ENCODE measurements around the gene DLGAP1. TPM values are rescaled to one million over a fixed set of nuclear protein-coding genes. Genes with fewer than 3 reads are reported as not detected.
A peak's percentile ranks its signal among the peaks of the same experiment; 100 is the strongest.

Gene DLGAP1
- total RNA-seq, 1 experiment from 2014 or later = not detected

DNA sequence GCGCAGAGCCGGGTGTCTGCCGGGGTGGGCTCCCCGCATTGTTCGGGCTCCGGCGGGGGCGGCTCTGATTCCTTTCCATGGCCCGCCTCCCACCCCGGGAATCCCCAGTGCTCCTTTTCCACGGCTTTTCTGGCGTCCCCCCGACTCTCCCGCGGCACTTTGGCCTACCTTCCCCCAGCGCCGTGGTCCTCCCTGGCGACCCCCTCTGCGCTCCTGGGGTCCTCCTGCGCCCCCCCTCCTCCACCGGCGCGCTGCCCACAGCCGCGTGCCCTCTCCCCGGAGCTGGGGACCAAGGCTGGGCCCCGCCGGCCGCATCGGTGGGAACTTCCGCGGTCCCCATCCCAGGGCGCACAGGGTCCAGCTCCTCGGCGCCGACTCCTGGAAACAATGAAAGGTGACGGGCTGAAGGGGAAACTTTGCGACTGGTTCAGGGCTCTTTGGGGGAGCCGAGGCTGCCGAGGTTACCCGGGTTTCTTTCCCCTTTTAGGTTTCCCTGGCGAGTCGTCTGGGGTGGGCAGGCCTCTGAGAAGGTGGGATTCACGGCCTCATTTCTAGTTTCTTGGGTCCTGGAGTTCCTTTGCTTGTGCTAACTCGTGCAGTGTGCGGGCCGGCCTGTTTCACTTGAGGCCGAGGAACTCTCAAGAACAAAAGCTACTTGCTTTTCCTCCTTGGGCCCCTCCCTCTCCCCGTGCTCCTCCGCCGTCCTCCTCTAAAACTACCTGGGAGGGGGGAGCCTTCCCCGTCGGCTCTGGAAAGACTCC lies 1002.9 kb downstream of the DLGAP1 start:
- intact Hi-C loops (cut with micrococcal nuclease) = no loop called here
- peaks cover 56% of the 10 kb centered on the region for H3K36me3 Mint-ChIP-seq (ENCODE audit: insufficient read depth, unreplicated experiment)
- CTCF ChIA-PET = interaction anchor here (0.7 to 5.7 kb wide), 16 partner anchors 8 to 348 kb away, joined by 3 to 86 read pairs (median 4); no protein-coding TSS in a partner anchor
- no peaks in the 10 kb centered on the region for H3K27me3 Mint-ChIP-seq (ENCODE audit: insufficient read depth, unreplicated experiment)
- POLR2A ChIA-PET = interaction anchor here (0.6 to 12.0 kb wide), 32 partner anchors 11 to 873 kb away, joined by 3 to 325 read pairs (median 12); partner anchors contain the start of genes MYL12A and MYL12B
- TF ChIP-seq, protein P1, sequence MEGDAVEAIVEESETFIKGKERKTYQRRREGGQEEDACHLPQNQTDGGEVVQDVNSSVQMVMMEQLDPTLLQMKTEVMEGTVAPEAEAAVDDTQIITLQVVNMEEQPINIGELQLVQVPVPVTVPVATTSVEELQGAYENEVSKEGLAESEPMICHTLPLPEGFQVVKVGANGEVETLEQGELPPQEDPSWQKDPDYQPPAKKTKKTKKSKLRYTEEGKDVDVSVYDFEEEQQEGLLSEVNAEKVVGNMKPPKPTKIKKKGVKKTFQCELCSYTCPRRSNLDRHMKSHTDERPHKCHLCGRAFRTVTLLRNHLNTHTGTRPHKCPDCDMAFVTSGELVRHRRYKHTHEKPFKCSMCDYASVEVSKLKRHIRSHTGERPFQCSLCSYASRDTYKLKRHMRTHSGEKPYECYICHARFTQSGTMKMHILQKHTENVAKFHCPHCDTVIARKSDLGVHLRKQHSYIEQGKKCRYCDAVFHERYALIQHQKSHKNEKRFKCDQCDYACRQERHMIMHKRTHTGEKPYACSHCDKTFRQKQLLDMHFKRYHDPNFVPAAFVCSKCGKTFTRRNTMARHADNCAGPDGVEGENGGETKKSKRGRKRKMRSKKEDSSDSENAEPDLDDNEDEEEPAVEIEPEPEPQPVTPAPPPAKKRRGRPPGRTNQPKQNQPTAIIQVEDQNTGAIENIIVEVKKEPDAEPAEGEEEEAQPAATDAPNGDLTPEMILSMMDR (IDR thresholded peaks at IDR 0.05; ENCODE audit: unreplicated experiment) = no peak
- H3K4me1 Mint-ChIP-seq (ENCODE audit: insufficient read depth, unreplicated experiment) = peaks cover 20% of the 10 kb centered on the region
- peak; percentile 61 for DNase-seq (ENCODE audit: unreplicated experiment)
- peak overlapping the region; percentile 99 for H3K27ac Mint-ChIP-seq (ENCODE audit: low read depth, unreplicated experiment)
- H3K9me3 Mint-ChIP-seq (ENCODE audit: unreplicated experiment) = no peaks in the 10 kb centered on the region
- peak overlapping the region; percentile 95 for H3K4me3 Mint-ChIP-seq (ENCODE audit: unreplicated experiment)
- no TSS peak for BruUV-seq (replicated peaks)

DNA sequence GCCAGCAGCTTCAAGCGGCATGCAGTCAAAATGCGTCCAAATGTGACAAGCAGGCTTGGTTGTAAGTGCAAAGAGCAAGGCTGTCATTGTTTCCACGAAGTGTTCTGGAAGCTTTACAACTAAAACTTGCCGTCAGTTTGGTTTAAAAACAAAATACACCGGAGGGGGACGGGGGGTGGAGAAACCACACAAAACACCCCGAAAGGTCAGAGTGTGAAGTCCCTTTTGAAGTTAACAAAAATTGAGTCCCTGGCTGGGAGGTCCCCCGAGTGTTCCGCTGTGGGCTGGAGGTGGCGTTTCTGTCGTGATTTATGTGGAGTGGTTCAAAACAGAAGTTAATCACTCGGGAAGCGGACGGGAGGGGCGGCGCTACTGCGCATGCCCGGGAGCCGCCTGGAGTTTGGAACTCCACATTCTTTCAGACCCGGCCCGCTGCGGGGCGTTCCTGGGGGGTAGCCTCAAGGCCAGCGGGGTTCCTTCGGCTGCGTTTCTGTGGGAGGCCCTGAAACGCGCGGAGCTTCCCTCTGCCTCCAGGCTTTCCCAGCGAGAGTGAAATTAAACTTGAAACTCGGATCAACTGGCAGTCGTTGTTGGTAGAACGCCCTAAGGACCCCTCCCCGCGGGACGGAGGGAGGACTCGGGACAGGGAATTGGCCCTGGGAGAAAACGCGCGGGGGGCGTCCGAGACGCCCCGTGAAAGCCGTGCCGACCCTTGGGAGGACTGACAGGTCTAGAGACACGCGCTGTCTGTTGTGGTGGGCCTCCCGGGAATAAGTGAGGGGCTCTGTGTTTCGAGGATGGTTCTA lies 1003.7 kb downstream of the DLGAP1 start:
- Mint-ChIP-seq H3K36me3 (ENCODE audit: insufficient read depth, unreplicated experiment) (peaks cover 55% of the 10 kb centered on the region), H3K4me1 (ENCODE audit: insufficient read depth, unreplicated experiment) (peaks cover 19% of the 10 kb centered on the region), H3K4me3 (ENCODE audit: unreplicated experiment) (peak overlapping the region; percentile 95), H3K27ac (ENCODE audit: low read depth, unreplicated experiment) (peak overlapping the region; percentile 99), H3K9me3 (ENCODE audit: unreplicated experiment) (no peaks in the 10 kb centered on the region), H3K27me3 (ENCODE audit: insufficient read depth, unreplicated experiment) (no peaks in the 10 kb centered on the region)
- peak; percentile 85 for DNase-seq (ENCODE audit: unreplicated experiment)
- intact Hi-C loops (cut with micrococcal nuclease) = no loop called here
- TSS peak; percentile 15 for BruUV-seq (replicated peaks)
- POLR2A ChIA-PET = interaction anchor here (0.6 to 12.0 kb wide), 37 partner anchors 12 to 1619 kb away, joined by 3 to 325 read pairs (median 8); partner anchors contain the start of genes MYL12A and MYL12B
- CTCF ChIA-PET = interaction anchor here (0.5 to 5.7 kb wide), 12 partner anchors 9 to 468 kb away, joined by 3 to 86 read pairs (median 4); no protein-coding TSS in a partner anchor
- TF ChIP-seq, protein P1 (IDR thresholded peaks at IDR 0.05; ENCODE audit: unreplicated experiment) = no peak

DNA sequence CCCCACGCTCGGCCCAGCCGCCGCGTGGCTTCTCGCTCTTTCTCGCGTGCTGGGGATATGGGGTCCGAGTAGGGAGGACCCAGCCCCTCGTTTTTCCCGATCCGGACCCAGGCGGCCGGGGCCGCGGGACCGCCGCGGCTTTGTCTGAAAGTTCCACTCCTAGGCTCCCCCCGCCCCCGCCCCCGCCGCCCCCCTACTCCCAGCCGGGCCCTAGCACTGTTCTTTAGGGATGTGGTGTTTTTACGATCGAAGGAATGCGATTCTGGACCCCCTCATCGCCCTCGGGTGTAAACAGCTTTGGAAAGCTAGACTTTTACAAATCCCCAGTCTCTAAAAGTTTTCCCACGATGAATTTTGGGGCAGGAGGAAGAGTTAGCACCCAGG lies 1004.3 kb downstream of the DLGAP1 start:
- Mint-ChIP-seq H3K4me3 (ENCODE audit: unreplicated experiment) (peak overlapping the region; percentile 95), H3K27ac (ENCODE audit: low read depth, unreplicated experiment) (peak overlapping the region; percentile 99), H3K9me3 (ENCODE audit: unreplicated experiment) (no peaks in the 10 kb centered on the region), H3K36me3 (ENCODE audit: insufficient read depth, unreplicated experiment) (peaks cover 50% of the 10 kb centered on the region), H3K4me1 (ENCODE audit: insufficient read depth, unreplicated experiment) (peaks cover 19% of the 10 kb centered on the region), H3K27me3 (ENCODE audit: insufficient read depth, unreplicated experiment) (no peaks in the 10 kb centered on the region)
- TF ChIP-seq, protein P1 (IDR thresholded peaks at IDR 0.05; ENCODE audit: unreplicated experiment) = no peak
- intact Hi-C loops (cut with micrococcal nuclease) = no loop called here
- CTCF ChIA-PET = interaction anchor here (0.5 to 5.7 kb wide), 4 partner anchors 143 to 467 kb away, joined by 3 to 86 read pairs (median 40); no protein-coding TSS in a partner anchor
- BruUV-seq (replicated peaks) = no TSS peak
- POLR2A ChIA-PET = interaction anchor here (0.6 to 12.0 kb wide), 30 partner anchors 13 to 1619 kb away, joined by 3 to 325 read pairs (median 21); partner anchors contain the start of genes MYL12A and MYL12B
- DNase-seq (ENCODE audit: unreplicated experiment) = no peak
